ENCODE results near the gene ZNF8. TPM values are rescaled to one million over a fixed set of nuclear protein-coding genes. Genes with fewer than 3 reads are reported as not detected.

ZNF8 gene
- total RNA-seq, 2 experiments from 2014 or later, result 7.1 to 7.8 TPM

- Histone ChIP-seq H3K27ac (ENCODE audit: low read depth, low read length, poor library complexity, severe bottlenecking) (no peak overlapping the region), H2AFZ (ENCODE audit: low read length) (no peak overlapping the region), H3K4me3 (ENCODE audit: low read depth, low read length, poor library complexity, severe bottlenecking) (no peak overlapping the region), H3K36me3 (ENCODE audit: insufficient read depth, low read length) (peaks cover 5% of the 10 kb centered on the region; the same call in 1 of the 2 replicates), H3K9me3 (ENCODE audit: low read length) (no peaks in the 10 kb centered on the region), H3K9me2 (ENCODE audit: insufficient read depth, low read length) (no peaks in the 10 kb centered on the region), H4K20me1 (ENCODE audit: insufficient read depth, low read length) (peaks cover 4% of the 10 kb centered on the region; the same call in 1 of the 2 replicates), H3K79me2 (ENCODE audit: insufficient read depth, low read depth, low read length) (peaks cover 11% of the 10 kb centered on the region), H3K4me1 (ENCODE audit: insufficient read depth, low read length, poor library complexity, severe bottlenecking) (peaks cover 12% of the 10 kb centered on the region), H3K4me2 (ENCODE audit: low read length) (no peak overlapping the region)
- no TSS peak for BruUV-seq (replicated peaks)
- TF ChIP-seq EZH2phosphoT487 (IDR thresholded peaks at IDR 0.05; ENCODE audit: borderline replicate concordance, low read depth, low read length) (no peak), CTCF (conservative IDR thresholded peaks at IDR 0.05; ENCODE audit: low read length) (no peak)
- intact Hi-C loops (cut with micrococcal nuclease; ENCODE audit: unreplicated experiment), result no loop called here
- no peak for DNase-seq (ENCODE audit: low spot score)
- CTCF ChIA-PET (ENCODE audit: unreplicated experiment), result no interaction called here
- POLR2A ChIA-PET, result no interaction called here
Measured at GRCh38 chr19:58351990-58352755, 73.4 kb downstream of the ZNF8 start.

Small RNAs within 50 kb of the gene (microRNA-seq; reads per million reads assigned to microRNA genes)
- gene MIR6806 (ENCODE audit: borderline replicate concordance), result not detected

Small RNAs within 50 kb of the gene (small RNA-seq; reads per million reads assigned to genes)
- not detected for gene MIR6806

Other genes starting within 250 kb of the ZNF8 start
- gene ZSCAN1, start 244.9 kb upstream of the ZNF8 start, total RNA-seq (2014; rRNA removed; shearing (Covaris generic)), result not detected in 2 replicates
- gene ZSCAN1, start 244.9 kb upstream of the ZNF8 start, total RNA-seq (2022), result not detected in 2 replicates
- gene ZNF135, start 219.7 kb upstream of the ZNF8 start, total RNA-seq (2014; rRNA removed; shearing (Covaris generic)), result not detected in 2 replicates
- gene ZNF135, start 219.7 kb upstream of the ZNF8 start, total RNA-seq (2022), result not detected in 2 replicates
- not detected in 2 replicates for gene ZSCAN18, start 180.7 kb upstream of the ZNF8 start, total RNA-seq (2014; rRNA removed; shearing (Covaris generic))
- not detected in 2 replicates for gene ZSCAN18, start 180.7 kb upstream of the ZNF8 start, total RNA-seq (2022)
- 3.1 and 3.2 TPM in 2 replicates for gene ZNF329, start 128.2 kb upstream of the ZNF8 start, total RNA-seq (2014; rRNA removed; shearing (Covaris generic))
- 3.1 and 3.4 TPM in 2 replicates for gene ZNF329, start 128.2 kb upstream of the ZNF8 start, total RNA-seq (2022)
- 36.4 and 68.3 TPM in 2 replicates for gene ZNF274, start 95.9 kb upstream of the ZNF8 start, total RNA-seq (2014; rRNA removed; shearing (Covaris generic))
- gene ZNF274, start 95.9 kb upstream of the ZNF8 start, total RNA-seq (2022), result 36.2 and 42.4 TPM in 2 replicates
- 34.1 and 38.6 TPM in 2 replicates for gene ZNF544, start 50.0 kb upstream of the ZNF8 start, total RNA-seq (2014; rRNA removed; shearing (Covaris generic))
- 31.0 and 37.3 TPM in 2 replicates for gene ZNF544, start 50.0 kb upstream of the ZNF8 start, total RNA-seq (2022)
- 61.7 and 79.6 TPM in 2 replicates for gene ERVK3-1, start 26.4 kb downstream of the ZNF8 start, total RNA-seq (2014; rRNA removed; shearing (Covaris generic))
- gene ERVK3-1, start 26.4 kb downstream of the ZNF8 start, total RNA-seq (2022), result 46.4 and 48.1 TPM in 2 replicates
- gene ZSCAN22, start 48.0 kb downstream of the ZNF8 start, total RNA-seq (2014; rRNA removed; shearing (Covaris generic)), result 2.6 and 3.3 TPM in 2 replicates
- gene ZSCAN22, start 48.0 kb downstream of the ZNF8 start, total RNA-seq (2022), result 3.7 and 5.1 TPM in 2 replicates
- 21.3 and 47.2 TPM in 2 replicates for gene A1BG, start 74.5 kb downstream of the ZNF8 start, total RNA-seq (2014; rRNA removed; shearing (Covaris generic))
- 24.5 and 26.9 TPM in 2 replicates for gene A1BG, start 74.5 kb downstream of the ZNF8 start, total RNA-seq (2022)
- 2.8 and 3.6 TPM in 2 replicates for gene ZNF497, start 83.8 kb downstream of the ZNF8 start, total RNA-seq (2014; rRNA removed; shearing (Covaris generic))
- 4.5 and 6.1 TPM in 2 replicates for gene ZNF497, start 83.8 kb downstream of the ZNF8 start, total RNA-seq (2022)
- gene ZNF837, start 102.1 kb downstream of the ZNF8 start, total RNA-seq (2014; rRNA removed; shearing (Covaris generic)), result 1.8 and 3.0 TPM in 2 replicates
- 5.3 and 5.8 TPM in 2 replicates for gene ZNF837, start 102.1 kb downstream of the ZNF8 start, total RNA-seq (2022)
- 3,315 and 3,333 TPM in 2 replicates for gene RPS5, start 108.3 kb downstream of the ZNF8 start, total RNA-seq (2014; rRNA removed; shearing (Covaris generic))
- gene RPS5, start 108.3 kb downstream of the ZNF8 start, total RNA-seq (2022), result 1,573 and 1,607 TPM in 2 replicates
- gene RNF225, start 116.7 kb downstream of the ZNF8 start, total RNA-seq (2014; rRNA removed; shearing (Covaris generic)), result 0.75 and 2.1 TPM in 2 replicates
- gene RNF225, start 116.7 kb downstream of the ZNF8 start, total RNA-seq (2022), result 0.77 and 1.7 TPM in 2 replicates
- 9.8 and 12.4 TPM in 2 replicates for gene ZNF584, start 129.7 kb downstream of the ZNF8 start, total RNA-seq (2014; rRNA removed; shearing (Covaris generic))
- gene ZNF584, start 129.7 kb downstream of the ZNF8 start, total RNA-seq (2022), result 7.6 and 10.4 TPM in 2 replicates
- gene ZNF132, start 161.2 kb downstream of the ZNF8 start, total RNA-seq (2014; rRNA removed; shearing (Covaris generic)), result not detected in 2 replicates
- gene ZNF132, start 161.2 kb downstream of the ZNF8 start, total RNA-seq (2022), result not detected in 2 replicates
- gene ZNF324B, start 172.7 kb downstream of the ZNF8 start, total RNA-seq (2014; rRNA removed; shearing (Covaris generic)), result 10.6 and 13.8 TPM in 2 replicates
- 13.5 and 14.5 TPM in 2 replicates for gene ZNF324B, start 172.7 kb downstream of the ZNF8 start, total RNA-seq (2022)
- gene ZNF324, start 188.1 kb downstream of the ZNF8 start, total RNA-seq (2014; rRNA removed; shearing (Covaris generic)), result 16.5 and 23.3 TPM in 2 replicates
- gene ZNF324, start 188.1 kb downstream of the ZNF8 start, total RNA-seq (2022), result 11.9 and 13.2 TPM in 2 replicates
- gene ZNF446, start 197.4 kb downstream of the ZNF8 start, total RNA-seq (2014; rRNA removed; shearing (Covaris generic)), result 8.0 and 9.9 TPM in 2 replicates
- 11.0 and 11.1 TPM in 2 replicates for gene ZNF446, start 197.4 kb downstream of the ZNF8 start, total RNA-seq (2022)
- 28.0 and 44.1 TPM in 2 replicates for gene SLC27A5, start 233.0 kb downstream of the ZNF8 start, total RNA-seq (2014; rRNA removed; shearing (Covaris generic))
- gene SLC27A5, start 233.0 kb downstream of the ZNF8 start, total RNA-seq (2022), result 29.4 and 29.8 TPM in 2 replicates
- 6.7 and 10.7 TPM in 2 replicates for gene ZBTB45, start 240.9 kb downstream of the ZNF8 start, total RNA-seq (2014; rRNA removed; shearing (Covaris generic))
- 14.7 and 16.4 TPM in 2 replicates for gene ZBTB45, start 240.9 kb downstream of the ZNF8 start, total RNA-seq (2022)